Measurements from ENCODE around the gene SRPK3.

SRPK3 gene

GRCh38 chrX:153776611-153777045 lies 4.2 kb upstream of the SRPK3 start:
- POLR2A ChIA-PET = no interaction called here
- CTCF ChIA-PET = no interaction called here
- 90% methylated on average over 10 of the region's 22 CpGs for WGBS (ENCODE audit: insufficient coverage)

GRCh38 chrX:153777261-153778090 lies 3.4 kb upstream of the SRPK3 start:
- DNase-seq = no peak
- Histone ChIP-seq H3K4me1 (ENCODE audit: control extremely low read depth in 1 of 4, control insufficient read depth in 4 of 4, insufficient read depth in 4 of 4, low read length in 3 of 4) (peaks cover 0 to 12% (median 9%) of the 10 kb centered on the region in 4 experiments), H3K27ac (ENCODE audit: insufficient read depth in 1 of 2, low read depth in 1 of 2, low read length in 2 of 2, poor library complexity in 1 of 2, severe bottlenecking in 2 of 2) (no peak overlapping the region), H3K9me3 (ENCODE audit: control extremely low read depth in 1 of 5, control insufficient read depth in 4 of 5, insufficient read depth in 2 of 5, low read depth in 1 of 5, low read length in 4 of 5) (no peaks in the 10 kb centered on the region), H3K36me3 (ENCODE audit: control insufficient read depth in 4 of 4, insufficient read depth in 4 of 4, low read length in 3 of 4) (no peaks in the 10 kb centered on the region), H3K4me3 (ENCODE audit: control insufficient read depth in 1 of 7, extremely low read depth in 1 of 7, insufficient read depth in 4 of 7, low read depth in 2 of 7, low read length in 6 of 7) (no peak overlapping the region), H3K27me3 (replicated peaks in 2 of 5; ENCODE audit: control insufficient read depth in 4 of 5, insufficient read depth in 5 of 5, low read length in 4 of 5) (peaks cover 0 to 10% (median 0%) of the 10 kb centered on the region in 5 experiments)
- ChIA-PET CTCF (interaction anchor here (1.0 to 1.2 kb wide), 3 partner anchors 9 to 15 kb away, joined by 3 to 5 read pairs (median 4); no protein-coding TSS in a partner anchor), POLR2A (no interaction called here)
- WGBS (ENCODE audit: insufficient coverage) = 96% methylated on average over 29 of the region's 34 CpGs

More at GRCh38 chrX:153776611-153777045, 4.2 kb upstream of the SRPK3 start:
- DNase-seq = no peak
- Histone ChIP-seq H3K27me3 (replicated peaks in 2 of 5; ENCODE audit: control insufficient read depth in 4 of 5, insufficient read depth in 5 of 5, low read length in 4 of 5) (peaks cover 0 to 7% (median 0%) of the 10 kb centered on the region in 5 experiments), H3K9me3 (ENCODE audit: control extremely low read depth in 1 of 5, control insufficient read depth in 4 of 5, insufficient read depth in 2 of 5, low read depth in 1 of 5, low read length in 4 of 5) (no peaks in the 10 kb centered on the region), H3K4me1 (ENCODE audit: control extremely low read depth in 1 of 4, control insufficient read depth in 4 of 4, insufficient read depth in 4 of 4, low read length in 3 of 4) (peaks cover 0 to 12% (median 9%) of the 10 kb centered on the region in 4 experiments), H3K27ac (ENCODE audit: insufficient read depth in 1 of 2, low read depth in 1 of 2, low read length in 2 of 2, poor library complexity in 1 of 2, severe bottlenecking in 2 of 2) (no peak overlapping the region), H3K36me3 (ENCODE audit: control insufficient read depth in 4 of 4, insufficient read depth in 4 of 4, low read length in 3 of 4) (no peaks in the 10 kb centered on the region), H3K4me3 (ENCODE audit: control insufficient read depth in 1 of 7, extremely low read depth in 1 of 7, insufficient read depth in 4 of 7, low read depth in 2 of 7, low read length in 6 of 7) (no peak overlapping the region)

- H3K36me3 ChIP-seq (ENCODE audit: control insufficient read depth in 4 of 4, insufficient read depth in 4 of 4, low read length in 3 of 4) = no peaks in the 10 kb centered on the region
- DNase-seq = no peak
- ChIA-PET CTCF (interaction anchor here (1.0 to 1.2 kb wide), 3 partner anchors 10 to 14 kb away, joined by 3 to 5 read pairs (median 4); no protein-coding TSS in a partner anchor), POLR2A (no interaction called here)
- H3K4me3 ChIP-seq (ENCODE audit: control insufficient read depth in 1 of 7, extremely low read depth in 1 of 7, insufficient read depth in 4 of 7, low read depth in 2 of 7, low read length in 6 of 7) = no peak overlapping the region
- WGBS (ENCODE audit: insufficient coverage) = 86% methylated on average over 17 of the region's 17 CpGs
- H3K4me1 ChIP-seq (ENCODE audit: control extremely low read depth in 1 of 4, control insufficient read depth in 4 of 4, insufficient read depth in 4 of 4, low read length in 3 of 4) = peaks cover 0 to 12% (median 9%) of the 10 kb centered on the region in 4 experiments
- H3K27ac ChIP-seq (ENCODE audit: insufficient read depth in 1 of 2, low read depth in 1 of 2, low read length in 2 of 2, poor library complexity in 1 of 2, severe bottlenecking in 2 of 2) = no peak overlapping the region
- H3K9me3 ChIP-seq (ENCODE audit: control extremely low read depth in 1 of 5, control insufficient read depth in 4 of 5, insufficient read depth in 2 of 5, low read depth in 1 of 5, low read length in 4 of 5) = no peaks in the 10 kb centered on the region
- peaks cover 0 to 10% (median 0%) of the 10 kb centered on the region in 5 experiments for H3K27me3 ChIP-seq (replicated peaks in 2 of 5; ENCODE audit: control insufficient read depth in 4 of 5, insufficient read depth in 5 of 5, low read length in 4 of 5)
These were observed 2.7 kb upstream of the SRPK3 start for GRCh38 chrX:153778181-153778580.

GRCh38 chrX:153778684-153779101 lies 2.1 kb upstream of the SRPK3 start:
- ChIA-PET POLR2A (no interaction called here), CTCF (interaction anchor here (1.0 to 1.6 kb wide), 5 partner anchors 10 to 13 kb away, joined by 3 to 7 read pairs (median 4); no protein-coding TSS in a partner anchor)
- 92% methylated on average over 16 of the region's 16 CpGs for WGBS (ENCODE audit: insufficient coverage)
- peak in 1 of 3 donors; percentile 19 for DNase-seq
- Histone ChIP-seq H3K27me3 (replicated peaks in 2 of 5; ENCODE audit: control insufficient read depth in 4 of 5, insufficient read depth in 5 of 5, low read length in 4 of 5) (peaks cover 0 to 10% (median 0%) of the 10 kb centered on the region in 5 experiments), H3K4me3 (ENCODE audit: control insufficient read depth in 1 of 7, extremely low read depth in 1 of 7, insufficient read depth in 4 of 7, low read depth in 2 of 7, low read length in 6 of 7) (no peak overlapping the region), H3K36me3 (ENCODE audit: control insufficient read depth in 4 of 4, insufficient read depth in 4 of 4, low read length in 3 of 4) (no peaks in the 10 kb centered on the region), H3K27ac (ENCODE audit: insufficient read depth in 1 of 2, low read depth in 1 of 2, low read length in 2 of 2, poor library complexity in 1 of 2, severe bottlenecking in 2 of 2) (no peak overlapping the region), H3K9me3 (ENCODE audit: control extremely low read depth in 1 of 5, control insufficient read depth in 4 of 5, insufficient read depth in 2 of 5, low read depth in 1 of 5, low read length in 4 of 5) (no peaks in the 10 kb centered on the region), H3K4me1 (ENCODE audit: control extremely low read depth in 1 of 4, control insufficient read depth in 4 of 4, insufficient read depth in 4 of 4, low read length in 3 of 4) (peaks cover 0 to 12% (median 9%) of the 10 kb centered on the region in 4 experiments)

- POLR2A ChIA-PET = interaction anchor here (1.1 kb wide), 1 partner anchor 14 kb away, joined by 4 read pairs; the partner anchor contains the start of genes IDH3G and SSR4
- Histone ChIP-seq H3K27me3 (replicated peaks in 2 of 5; ENCODE audit: control insufficient read depth in 4 of 5, insufficient read depth in 5 of 5, low read length in 4 of 5) (peaks cover 0 to 10% (median 0%) of the 10 kb centered on the region in 5 experiments), H3K4me3 (ENCODE audit: control insufficient read depth in 1 of 7, extremely low read depth in 1 of 7, insufficient read depth in 4 of 7, low read depth in 2 of 7, low read length in 6 of 7) (no peak overlapping the region), H3K27ac (ENCODE audit: insufficient read depth in 1 of 2, low read depth in 1 of 2, low read length in 2 of 2, poor library complexity in 1 of 2, severe bottlenecking in 2 of 2) (no peak overlapping the region), H3K36me3 (ENCODE audit: control insufficient read depth in 4 of 4, insufficient read depth in 4 of 4, low read length in 3 of 4) (peaks cover 0 to 6% (median under 1%) of the 10 kb centered on the region in 4 experiments), H3K9me3 (ENCODE audit: control extremely low read depth in 1 of 5, control insufficient read depth in 4 of 5, insufficient read depth in 2 of 5, low read depth in 1 of 5, low read length in 4 of 5) (no peaks in the 10 kb centered on the region), H3K4me1 (ENCODE audit: control extremely low read depth in 1 of 4, control insufficient read depth in 4 of 4, insufficient read depth in 4 of 4, low read length in 3 of 4) (peaks cover 0 to 12% (median 9%) of the 10 kb centered on the region in 4 experiments)
- DNase-seq = peak in 2 of 3 donors; percentile 50 to 57
- WGBS (ENCODE audit: insufficient coverage) = 86% methylated on average over 17 of the region's 18 CpGs
- CTCF ChIA-PET = interaction anchor here (1.1 to 1.6 kb wide), 3 partner anchors 12 to 13 kb away, joined by 3 to 7 read pairs (median 3); no protein-coding TSS in a partner anchor
These were observed 757 bp upstream of the SRPK3 start for GRCh38 chrX:153779891-153780677.

- no peaks in the 10 kb centered on the region for H3K9me3 ChIP-seq (ENCODE audit: control extremely low read depth in 1 of 5, control insufficient read depth in 4 of 5, insufficient read depth in 2 of 5, low read depth in 1 of 5, low read length in 4 of 5)
- CTCF ChIA-PET = no interaction called here
- H3K4me1 ChIP-seq (ENCODE audit: control extremely low read depth in 1 of 4, control insufficient read depth in 4 of 4, insufficient read depth in 4 of 4, low read length in 3 of 4) = peaks cover 0 to 12% (median 9%) of the 10 kb centered on the region in 4 experiments
- DNase-seq = no peak
- H3K36me3 ChIP-seq (ENCODE audit: control insufficient read depth in 4 of 4, insufficient read depth in 4 of 4, low read length in 3 of 4) = peaks cover 0 to 16% (median 8%) of the 10 kb centered on the region in 4 experiments
- 91% methylated on average over 21 of the region's 24 CpGs for WGBS (ENCODE audit: insufficient coverage)
- H3K4me3 ChIP-seq (ENCODE audit: control insufficient read depth in 1 of 7, extremely low read depth in 1 of 7, insufficient read depth in 4 of 7, low read depth in 2 of 7, low read length in 6 of 7) = no peak overlapping the region
- POLR2A ChIA-PET = no interaction called here
- no peak overlapping the region for H3K27ac ChIP-seq (ENCODE audit: insufficient read depth in 1 of 2, low read depth in 1 of 2, low read length in 2 of 2, poor library complexity in 1 of 2, severe bottlenecking in 2 of 2)
- peaks cover 0 to 12% (median 0%) of the 10 kb centered on the region in 5 experiments for H3K27me3 ChIP-seq (replicated peaks in 2 of 5; ENCODE audit: control insufficient read depth in 4 of 5, insufficient read depth in 5 of 5, low read length in 4 of 5)
These were observed 697 bp downstream of the SRPK3 start for GRCh38 chrX:153781428-153782047.
